GM12892 (cell line): ENCODE measurements around the gene OSBPL5.

Experiments used
- DNase-seq: peaks from one replicate; pipeline ENCODE4 v3.0.0; 2011; ENCODE audit not compliant: insufficient read length
- FAIRE-seq: peaks from 2 replicates; lab custom pipeline; 2011; peaks lifted over from hg19 to GRCh38; lab: Jason Lieb, UNC
- POLR2A ChIP-seq: IDR thresholded peaks from 2 replicates; pipeline ENCODE4 v1.6.1; 2011; ENCODE audit warnings: low read depth, low read length, control low read depth
- POLR2AphosphoS5 ChIP-seq: IDR thresholded peaks from 2 replicates; pipeline ENCODE4 v1.6.1; 2011; ENCODE audit warnings: low read depth, low read length, control low read depth
- TAF1 ChIP-seq: IDR thresholded peaks from 2 replicates; pipeline ENCODE4 v1.6.1; 2011; ENCODE audit warnings: low read depth, mild to moderate bottlenecking, control low read depth, low read length, borderline replicate concordance

Gene OSBPL5

DNA sequence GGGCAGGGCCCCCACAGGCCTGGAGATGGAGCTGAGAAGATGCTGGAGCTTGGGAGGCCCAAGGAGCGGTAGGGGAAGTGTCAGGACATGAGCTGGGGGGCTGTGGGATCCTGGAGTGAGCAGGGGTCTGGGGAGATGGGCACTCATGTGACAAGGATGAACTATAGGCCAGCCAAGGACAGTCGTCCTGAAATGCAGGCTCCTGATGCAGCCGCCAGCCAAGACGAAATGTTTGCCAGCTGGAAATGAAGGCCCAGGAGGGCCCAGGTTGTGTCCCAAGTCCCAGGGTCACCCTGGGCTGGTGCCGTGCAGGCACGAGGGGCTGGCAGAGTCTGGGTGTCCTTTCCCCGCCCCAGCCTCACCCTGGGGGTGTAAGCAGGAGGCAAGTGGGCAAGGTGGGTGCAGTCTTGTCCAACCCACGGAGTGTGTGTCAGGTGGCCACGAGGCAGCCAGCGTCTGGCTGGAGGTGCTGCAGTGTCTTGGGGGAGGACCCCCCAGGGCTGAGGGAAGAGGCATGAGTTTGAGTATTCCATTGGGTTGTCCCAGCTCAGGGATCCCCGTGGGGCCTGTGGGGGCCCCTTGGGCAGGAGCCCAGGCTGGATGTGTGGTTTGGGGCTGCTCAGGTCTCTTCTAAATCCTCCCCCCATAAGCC is 32.1 kb upstream of the OSBPL5 start:
- DNase-seq (no peak), FAIRE-seq (no peak)
- TF ChIP-seq POLR2A = no peak
- TF ChIP-seq TAF1 = no peak

DNA sequence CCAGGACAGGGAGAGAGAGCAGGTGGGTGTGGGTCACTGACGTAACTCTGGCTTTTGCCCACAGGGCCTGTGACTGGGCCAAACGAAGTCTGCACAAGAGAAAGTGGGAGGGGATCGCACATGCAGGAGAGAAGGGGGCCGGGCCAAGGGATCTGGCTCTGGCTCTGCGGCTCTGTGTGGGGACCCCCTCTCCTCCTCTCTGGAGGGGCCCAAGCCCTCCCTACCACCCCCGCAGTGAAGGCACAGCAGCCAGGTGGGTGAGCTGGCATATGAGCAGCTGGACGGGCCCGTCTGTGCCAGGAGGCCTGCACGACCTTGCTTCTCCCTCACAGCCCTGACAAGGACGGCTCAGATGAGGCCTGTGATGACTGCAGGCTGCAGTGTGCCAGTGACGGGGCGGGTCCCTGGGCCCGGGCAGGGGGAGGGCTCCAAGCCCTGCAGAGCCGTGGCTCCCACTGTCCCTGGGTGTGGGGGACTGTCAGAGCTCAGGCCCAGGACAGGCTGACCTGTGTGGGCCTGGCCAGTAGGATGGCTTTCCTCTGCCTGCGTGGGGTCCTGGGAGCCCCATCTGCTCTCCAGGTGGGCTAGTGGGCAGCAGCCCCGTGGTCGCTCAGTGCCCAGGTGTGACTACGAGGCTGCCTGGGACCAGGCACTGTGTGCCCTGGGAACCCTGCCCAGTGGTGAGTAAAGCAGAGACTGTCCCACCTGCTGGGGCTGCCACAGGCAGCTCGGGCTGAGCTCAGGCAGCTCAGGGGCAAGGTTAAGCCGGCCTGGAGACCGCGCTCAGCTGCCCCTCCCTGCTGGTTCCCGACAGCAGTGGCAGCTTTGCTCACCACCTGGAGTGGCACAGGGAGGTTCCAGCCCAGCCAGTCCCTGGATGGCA is 31.3 kb upstream of the OSBPL5 start:
- TF ChIP-seq POLR2AphosphoS5 = no peak
- TF ChIP-seq POLR2A = no peak
- TF ChIP-seq TAF1 = no peak
- no peak for FAIRE-seq
- DNase-seq = no peak

DNA sequence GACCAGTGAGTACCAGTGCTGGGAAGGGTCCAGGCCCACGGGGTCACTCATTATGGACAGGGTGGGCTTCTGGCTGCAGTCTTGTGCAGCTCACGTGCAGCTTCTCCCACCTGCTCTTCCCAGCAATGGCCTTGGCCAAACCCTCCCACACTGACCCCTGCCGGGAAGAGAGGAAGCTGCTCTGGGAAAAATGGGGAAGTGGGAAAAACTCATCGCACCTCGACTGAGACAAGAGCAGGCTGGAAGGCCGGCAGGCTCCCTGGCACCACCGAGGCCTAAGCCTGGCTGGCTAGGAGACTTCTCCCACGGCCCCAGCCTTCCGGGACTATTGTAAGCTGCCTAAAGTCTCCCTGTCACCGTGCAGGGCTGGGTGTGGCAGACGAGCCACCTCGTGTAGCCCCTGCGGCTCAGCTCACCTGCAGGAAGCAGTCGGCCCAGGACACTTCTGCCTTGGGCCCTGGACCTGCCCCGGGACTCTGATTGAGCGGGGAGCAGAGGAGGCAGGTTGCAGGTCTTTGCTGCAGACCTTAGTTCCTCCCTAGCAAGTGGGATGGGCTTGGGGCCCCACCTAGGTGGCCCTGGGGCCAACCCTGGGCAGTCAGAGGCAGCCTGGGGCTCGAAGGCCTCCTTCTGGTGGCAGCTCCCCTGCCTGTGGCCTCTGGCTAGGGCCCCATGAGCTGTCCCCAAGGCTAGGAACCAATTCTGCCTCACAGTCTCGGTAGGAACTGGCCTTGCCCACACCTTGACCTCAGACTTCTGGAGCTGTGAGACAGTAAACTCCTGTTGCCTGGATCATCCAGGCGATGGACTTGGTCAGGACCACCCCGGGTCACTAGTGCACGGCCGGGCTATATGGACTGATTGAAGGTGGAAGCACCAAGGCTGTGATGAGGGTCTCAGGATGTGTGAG is 30.4 kb upstream of the OSBPL5 start:
- no peak for FAIRE-seq
- no peak for DNase-seq
- no peak for TF ChIP-seq POLR2AphosphoS5
- no peak for TF ChIP-seq TAF1
- TF ChIP-seq POLR2A = no peak

DNA sequence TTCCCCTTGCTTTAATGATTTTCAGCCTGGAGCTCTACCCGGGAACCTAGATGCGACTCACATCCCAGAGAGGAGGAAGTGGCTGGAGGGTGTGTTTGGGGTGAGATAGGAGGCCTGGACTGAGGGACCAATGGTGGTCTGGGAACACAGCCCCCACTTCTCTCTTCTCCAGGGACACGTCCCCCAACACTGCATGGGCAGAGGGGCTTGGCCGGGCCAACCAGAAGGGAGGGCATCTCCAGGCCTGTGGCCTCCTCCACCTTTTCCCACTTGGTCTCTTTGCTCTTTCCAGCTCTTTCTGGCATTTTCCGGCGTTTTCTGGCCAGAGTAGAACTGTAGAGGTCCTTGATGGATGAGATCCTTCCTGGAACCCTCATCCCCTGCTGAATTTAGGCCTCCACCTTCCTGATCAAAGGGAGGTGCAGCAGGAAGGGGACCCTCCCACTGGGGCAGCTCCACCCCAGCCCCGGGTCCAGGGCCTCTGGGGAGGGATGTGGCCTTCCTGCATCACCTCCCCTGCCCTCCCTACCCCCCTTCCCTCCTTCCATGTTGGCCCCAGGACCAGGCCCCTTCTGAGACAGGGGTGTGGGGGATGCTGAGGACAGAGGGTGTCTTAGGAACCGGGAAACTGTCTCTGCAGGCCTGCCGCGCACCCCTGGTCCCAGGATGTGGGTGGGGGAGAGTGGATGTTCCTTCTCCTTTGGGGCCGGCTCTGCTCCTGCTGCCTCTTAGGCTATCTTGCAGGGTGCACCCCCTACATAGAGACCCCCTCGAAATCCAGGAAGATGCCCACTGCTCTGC is 29.1 kb upstream of the OSBPL5 start:
- FAIRE-seq (no peak), DNase-seq (no peak)
- no peak for TF ChIP-seq POLR2AphosphoS5
- no peak for TF ChIP-seq POLR2A
- no peak for TF ChIP-seq TAF1

DNA sequence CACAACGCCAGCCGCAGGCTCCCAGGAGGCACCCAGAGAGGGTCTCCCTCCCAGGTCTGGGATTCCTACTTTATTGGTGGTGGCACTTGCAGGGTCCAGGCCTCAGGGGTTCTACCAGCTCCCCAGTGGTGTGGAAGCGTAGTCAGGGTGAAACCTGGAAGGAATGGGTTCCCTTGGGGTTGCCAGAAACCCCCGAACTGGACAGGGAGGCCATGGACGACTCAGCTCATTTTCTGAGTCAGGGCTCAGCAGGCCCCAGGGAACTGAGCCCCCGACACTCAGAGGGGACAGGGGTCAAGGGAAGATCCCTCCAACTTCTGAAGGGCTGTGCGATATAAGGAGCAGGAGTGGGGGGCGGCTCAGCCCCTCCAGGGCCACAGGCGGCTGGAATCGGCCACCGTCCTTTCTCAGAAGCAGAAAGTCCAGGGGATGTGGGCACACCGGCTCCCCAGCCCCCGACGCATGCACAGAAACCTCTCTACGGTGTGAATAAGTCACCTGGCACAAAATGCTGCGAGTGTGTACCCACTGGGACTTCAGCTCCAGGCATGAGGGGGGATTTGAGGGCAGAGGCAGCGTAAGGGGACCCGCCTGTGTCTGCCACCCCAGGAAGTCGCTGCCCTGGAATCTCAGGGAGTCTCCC is 28.4 kb upstream of the OSBPL5 start:
- FAIRE-seq (no peak), DNase-seq (no peak)
- TF ChIP-seq POLR2A = no peak
- TF ChIP-seq POLR2AphosphoS5 = no peak
- TF ChIP-seq TAF1 = no peak

DNA sequence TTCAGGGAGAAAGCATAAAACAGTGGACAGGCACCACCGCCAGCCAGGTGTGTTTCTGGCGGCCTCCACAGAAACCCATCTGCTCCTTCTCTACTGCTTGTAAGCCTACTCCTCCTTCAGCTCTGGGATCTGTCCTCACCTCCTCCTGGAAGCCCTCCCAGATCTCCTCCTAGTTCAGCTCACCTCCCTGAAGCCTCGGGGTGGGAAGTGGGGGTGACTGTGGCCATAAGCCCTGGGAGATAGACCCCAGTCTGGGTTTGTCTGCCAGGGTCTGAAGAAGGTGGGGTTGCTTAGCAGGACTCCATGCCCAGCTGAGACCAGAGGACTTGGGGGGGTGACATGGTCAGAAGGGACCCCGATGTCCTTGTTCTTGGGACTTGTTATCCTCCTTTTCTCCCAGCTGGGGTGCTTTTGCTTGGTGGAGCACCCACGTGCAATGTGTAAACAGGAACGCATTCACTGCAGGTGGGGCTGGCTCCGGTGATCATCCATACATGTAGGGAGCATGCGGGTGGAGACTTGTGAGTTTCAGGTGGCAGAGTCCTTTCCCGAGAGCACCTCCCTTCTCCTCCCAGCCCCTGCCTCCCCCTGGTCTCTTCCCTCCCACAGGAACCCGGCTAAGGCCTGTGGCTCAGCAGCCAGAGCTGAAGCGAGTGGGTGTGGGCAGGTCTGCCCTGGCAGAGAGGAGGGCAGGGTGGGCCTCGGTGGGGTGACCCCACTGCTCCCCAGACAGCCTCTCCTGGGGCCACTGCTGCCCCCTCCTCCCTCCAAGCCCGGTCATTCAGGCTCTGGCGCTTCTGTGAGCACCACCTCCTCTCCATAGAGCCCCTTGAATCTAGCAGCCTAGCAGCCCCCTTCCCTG is 27.6 kb upstream of the OSBPL5 start:
- TF ChIP-seq POLR2A = no peak
- TF ChIP-seq TAF1 = no peak
- TF ChIP-seq POLR2AphosphoS5 = no peak
- FAIRE-seq (no peak), DNase-seq (no peak)

DNA sequence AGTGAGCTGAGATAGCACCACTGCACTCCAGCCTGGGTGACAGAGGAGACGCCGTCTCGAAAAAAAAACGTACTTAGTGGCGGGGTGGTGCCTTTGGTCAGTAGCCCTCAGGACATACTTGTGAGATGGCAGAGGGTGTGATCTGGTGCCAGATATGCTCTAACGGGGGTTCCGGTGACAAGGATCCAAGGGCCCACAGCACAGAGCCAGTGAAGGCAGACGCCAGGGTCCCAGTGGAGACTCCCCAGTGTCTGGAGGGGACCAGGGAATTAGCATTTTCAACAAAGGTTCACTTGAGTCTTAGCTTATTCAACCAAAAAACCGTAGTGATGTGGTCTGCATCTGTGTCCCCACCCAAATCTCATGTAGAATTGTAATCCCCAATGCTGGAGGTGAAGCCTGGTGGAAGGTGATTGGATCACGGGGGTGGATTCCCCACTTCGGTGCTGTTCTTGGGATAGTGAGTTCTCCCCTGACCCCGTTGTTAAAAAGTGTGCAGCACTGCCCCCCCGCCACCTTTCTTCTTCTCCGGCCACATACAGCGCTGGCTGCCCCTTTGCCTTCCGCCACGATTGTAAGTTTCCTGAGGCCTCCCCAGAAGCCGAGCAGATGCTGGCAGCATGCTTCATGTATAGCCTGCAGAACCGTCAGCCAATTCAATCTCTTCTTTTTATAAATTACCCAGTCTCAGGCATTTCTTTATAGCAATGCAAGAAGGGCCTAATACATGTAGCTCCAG is 26.6 kb upstream of the OSBPL5 start:
- DNase-seq = no peak
- no peak for TF ChIP-seq POLR2AphosphoS5
- no peak for TF ChIP-seq POLR2A
- no peak for TF ChIP-seq TAF1
- FAIRE-seq = no peak

DNA sequence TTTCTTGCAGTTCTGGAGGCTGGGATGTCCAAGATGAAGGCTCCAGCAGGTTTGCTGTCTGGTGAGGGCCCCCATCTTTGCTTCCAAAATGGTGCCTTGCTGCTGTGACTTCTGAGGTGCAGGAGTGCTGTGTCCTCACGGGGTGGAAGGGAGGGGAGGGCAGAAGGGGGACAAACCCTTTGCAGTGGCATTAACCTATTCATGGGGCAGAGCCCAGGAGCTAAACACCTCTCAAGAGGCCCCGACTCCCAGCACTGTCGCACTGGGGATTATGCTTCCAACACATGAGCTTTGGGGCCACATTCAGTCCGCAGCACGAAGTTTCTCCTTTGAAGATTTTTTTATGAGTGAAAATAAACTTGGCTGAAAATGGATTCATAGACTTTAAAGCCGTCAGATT is 25.5 kb upstream of the OSBPL5 start:
- no peak for TF ChIP-seq TAF1
- no peak for TF ChIP-seq POLR2A
- TF ChIP-seq POLR2AphosphoS5 = no peak
- FAIRE-seq (no peak), DNase-seq (no peak)

DNA sequence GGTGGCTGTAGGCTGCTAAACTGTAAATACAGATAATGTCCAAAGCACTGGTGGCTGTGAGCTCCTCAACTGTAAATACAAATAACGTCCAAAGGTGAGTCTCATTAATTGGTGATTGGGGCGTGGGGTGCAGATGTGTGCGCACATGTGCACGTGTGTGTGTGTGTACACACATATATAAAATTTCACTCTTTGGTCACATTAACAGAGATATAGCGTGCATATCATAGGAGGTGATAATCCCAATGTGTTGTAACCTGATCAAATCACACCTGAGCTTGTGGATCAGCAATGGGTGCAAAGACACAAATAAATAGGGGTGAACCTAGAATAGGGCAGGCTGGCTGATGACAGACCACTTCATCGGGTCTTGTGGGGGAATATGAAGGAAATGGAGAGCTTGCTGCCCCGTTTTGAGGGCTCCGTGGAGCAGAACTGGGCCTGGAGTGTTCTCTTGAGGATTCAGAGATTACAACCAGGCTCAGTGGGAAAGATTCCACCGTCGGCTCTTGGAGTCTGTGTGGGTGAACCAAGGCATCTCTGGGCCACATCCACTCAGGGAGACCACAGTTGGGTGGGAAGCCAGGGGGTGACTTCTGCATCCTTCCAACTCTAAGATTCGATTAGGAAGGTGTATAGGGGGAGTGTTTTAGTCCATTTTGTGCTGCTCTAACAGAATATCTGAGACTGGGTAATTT is 24.9 kb upstream of the OSBPL5 start:
- no peak for FAIRE-seq
- no peak for DNase-seq
- TF ChIP-seq POLR2AphosphoS5 = no peak
- no peak for TF ChIP-seq POLR2A
- TF ChIP-seq TAF1 = no peak
